Putamen (tissue), 1 donor: Measurements from ENCODE around the gene IFT80.

Experiments used
- DNase-seq: peaks from one replicate; pipeline ENCODE4 v3.0.0-alpha.2; 2016; ENCODE audit warnings: low spot score

The IFT80 gene

GRCh38 chr3:160400702-160401150 lies 1.7 kb upstream of the IFT80 start:
- DNase-seq: no peak

DNA sequence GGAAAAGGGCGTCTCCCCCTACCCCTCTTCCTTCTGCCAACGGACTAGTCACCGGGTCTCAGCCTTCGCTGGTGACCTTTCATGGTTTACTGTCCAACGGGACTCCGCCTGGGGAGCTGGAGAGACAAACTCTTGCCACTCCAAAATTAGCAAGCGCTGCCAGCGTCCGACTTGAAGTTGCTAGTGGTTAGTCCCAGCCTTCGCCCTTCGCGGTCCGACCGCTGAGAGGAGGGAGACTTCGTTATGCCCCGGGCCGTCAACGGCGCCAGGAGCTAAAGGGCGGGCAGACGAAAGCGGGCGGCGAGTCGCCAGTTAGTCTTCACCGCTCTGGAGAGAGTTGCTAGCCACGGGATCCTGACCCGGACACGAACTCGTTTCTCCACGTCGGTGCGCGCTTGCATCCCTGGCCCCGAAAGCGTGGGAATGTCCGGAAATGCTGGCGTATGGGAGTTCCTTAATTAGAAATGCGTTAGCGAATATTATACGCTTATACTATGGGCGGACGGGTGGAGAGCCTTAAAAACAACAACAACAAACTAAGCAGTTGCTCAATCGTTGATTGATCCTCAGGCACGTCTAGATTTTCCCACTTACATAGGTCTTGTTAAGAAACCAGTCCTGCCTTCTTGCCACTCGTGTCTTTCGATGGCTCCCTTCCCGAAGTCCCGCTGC lies 1.1 kb upstream of the IFT80 start:
- DNase-seq: no peak

DNA sequence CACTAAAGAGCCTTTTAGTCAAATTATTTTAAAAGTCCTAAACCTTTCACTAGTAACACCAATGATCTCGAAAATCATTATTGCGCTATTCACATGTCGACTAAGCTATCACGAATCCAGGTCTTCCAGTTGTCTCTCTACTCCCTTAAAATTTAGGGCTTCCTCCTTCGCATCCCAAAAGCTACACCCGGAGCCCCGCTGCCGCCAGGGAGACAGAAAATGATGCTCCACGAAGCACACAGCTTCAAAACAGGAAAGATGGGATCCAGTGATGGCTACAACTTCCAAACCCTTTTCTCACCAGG lies 253 bp downstream of the IFT80 start:
- DNase-seq: no peak

- DNase-seq: no peak
These were observed 3.7 kb downstream of the IFT80 start for GRCh38 chr3:160395297-160395696.

DNA sequence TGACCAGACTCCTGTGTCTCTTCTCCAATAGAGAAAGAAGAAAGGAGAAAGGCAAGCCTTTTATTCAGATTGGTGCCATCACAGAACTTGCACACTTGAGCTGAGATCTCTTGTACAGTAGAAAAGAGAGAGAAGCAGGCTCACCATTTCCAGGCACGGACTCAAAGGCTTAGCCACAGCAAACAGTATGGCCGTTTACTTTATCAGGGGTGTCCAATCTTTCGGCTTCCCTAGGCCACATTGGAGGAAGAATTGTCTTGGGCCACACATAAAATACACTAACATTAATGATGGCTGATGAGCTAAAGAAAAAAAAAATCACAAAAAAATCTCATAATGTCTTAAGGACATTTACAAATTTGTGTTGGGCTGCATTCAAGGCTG lies 5.0 kb downstream of the IFT80 start:
- no peak for DNase-seq

DNA sequence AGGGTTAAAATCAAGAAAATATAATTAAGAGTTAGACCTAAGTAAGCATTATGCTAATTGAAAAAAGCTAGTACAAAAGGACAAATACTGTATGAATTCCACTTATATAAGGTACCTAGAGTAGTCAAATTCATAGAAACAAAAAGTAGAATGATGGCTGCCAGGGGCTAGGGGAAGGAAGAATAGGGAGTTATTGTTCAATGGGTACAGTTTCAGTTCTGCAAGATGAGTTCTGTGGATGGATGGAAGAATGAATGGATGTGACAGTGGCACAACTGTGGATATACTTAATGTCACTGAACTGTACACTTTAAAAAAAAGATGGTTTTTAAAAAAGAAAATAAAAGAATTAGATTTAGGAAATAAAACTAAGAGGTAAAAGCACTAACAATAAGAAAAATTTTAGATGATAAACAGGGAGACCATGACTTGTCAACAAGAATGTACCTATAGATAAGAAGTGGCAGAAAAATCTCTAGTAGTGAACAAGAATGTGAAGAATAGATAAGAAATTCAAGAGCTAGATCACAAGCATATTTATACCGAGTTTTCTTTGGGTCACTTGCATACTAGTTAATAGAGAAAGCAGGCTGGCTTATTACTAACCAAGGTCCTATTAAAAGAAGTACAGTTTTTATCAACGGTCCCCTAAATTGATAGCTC lies 5.5 kb downstream of the IFT80 start:
- no peak for DNase-seq

GRCh38 chr3:160392798-160393197 lies 6.2 kb downstream of the IFT80 start:
- no peak for DNase-seq

- no peak for DNase-seq
These were observed 8.4 kb downstream of the IFT80 start for GRCh38 chr3:160390565-160391138.

- no peak for DNase-seq
These were observed 14.2 kb downstream of the IFT80 start for GRCh38 chr3:160384639-160385318.

DNA sequence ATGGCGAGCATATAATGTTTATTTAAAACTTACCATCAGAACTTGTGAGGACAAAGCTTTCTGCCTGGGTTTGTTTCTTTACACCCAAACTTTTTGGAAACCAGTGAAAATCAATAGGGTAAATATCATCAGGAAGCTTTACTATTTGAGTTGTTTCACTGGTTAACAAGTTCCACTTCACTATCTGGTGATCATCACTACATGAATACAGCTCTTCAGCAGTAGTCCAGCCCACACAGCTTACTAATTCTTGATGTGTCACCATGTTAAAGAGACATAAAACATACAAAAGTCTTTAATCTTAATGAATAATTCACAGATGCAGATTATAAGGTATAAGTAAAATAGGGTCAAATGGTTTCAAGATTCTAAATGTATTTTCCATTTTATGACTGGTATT lies 17.6 kb downstream of the IFT80 start:
- DNase-seq: no peak

DNA sequence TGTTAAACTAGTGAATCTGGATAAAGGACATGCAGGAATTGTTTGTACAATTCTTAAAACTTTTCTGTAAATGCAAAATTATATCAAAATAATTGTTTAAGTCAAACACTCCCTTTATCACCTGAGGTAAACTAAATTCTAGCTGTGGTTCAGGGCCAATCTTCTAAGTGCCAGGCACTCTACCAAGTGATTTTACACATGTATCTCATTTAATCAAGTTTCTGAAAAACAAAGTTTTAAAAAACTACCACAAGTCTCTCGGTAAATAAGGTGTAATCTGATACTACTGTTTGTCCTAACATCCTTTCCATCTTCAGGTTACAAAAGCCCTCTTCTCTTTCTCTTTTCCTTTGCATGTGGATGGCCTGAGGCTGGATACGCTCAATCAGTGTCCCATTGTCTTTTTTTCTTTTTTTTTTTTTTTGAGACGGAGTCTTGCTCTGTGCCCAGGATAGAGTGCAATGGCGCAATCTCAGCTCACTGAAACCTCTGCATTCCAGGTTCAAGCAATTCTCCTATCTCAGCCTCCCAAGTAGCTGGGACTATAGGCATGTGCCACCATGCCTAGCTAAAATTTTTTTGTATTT lies 19.3 kb downstream of the IFT80 start:
- DNase-seq: no peak

GRCh38 chr3:160378331-160379109 lies 20.5 kb downstream of the IFT80 start:
- DNase-seq: no peak

DNA sequence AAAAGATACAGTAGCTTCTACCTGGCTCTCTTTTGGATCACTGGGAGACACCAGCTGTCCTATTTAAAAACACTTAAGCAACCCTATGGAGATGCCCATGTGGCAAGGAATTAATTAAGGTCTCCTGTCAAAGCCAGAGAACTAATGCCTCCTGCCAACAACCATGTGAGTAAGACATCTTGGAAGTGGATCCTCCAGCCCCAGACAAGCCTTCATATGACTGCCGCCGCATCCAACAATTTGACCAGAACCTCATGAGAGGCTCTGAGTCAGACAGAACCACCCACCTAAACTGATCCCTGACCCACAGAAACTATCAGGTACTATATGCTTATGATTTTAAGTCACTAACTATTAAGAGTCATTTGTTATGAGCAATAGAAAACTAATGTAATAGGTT lies 22.3 kb downstream of the IFT80 start:
- no peak for DNase-seq

DNA sequence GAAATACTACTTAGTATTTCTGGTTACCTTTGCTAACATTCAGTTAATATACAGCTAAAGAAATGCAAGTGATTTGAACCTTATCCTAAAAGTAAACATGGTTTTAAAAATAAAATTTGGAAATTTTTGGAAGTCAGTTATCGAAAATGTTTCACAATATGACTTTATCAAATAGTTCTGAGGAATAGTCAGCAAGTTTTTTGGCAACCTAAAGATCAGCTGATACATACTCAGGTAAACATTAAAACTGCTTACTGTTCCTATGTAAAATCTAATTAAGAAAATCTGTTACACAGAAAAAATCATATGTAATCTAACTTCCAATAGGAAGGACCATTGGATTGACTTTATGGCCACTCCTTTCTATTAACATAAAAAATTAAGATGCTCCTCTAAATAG lies 24.1 kb downstream of the IFT80 start:
- DNase-seq: no peak

DNA sequence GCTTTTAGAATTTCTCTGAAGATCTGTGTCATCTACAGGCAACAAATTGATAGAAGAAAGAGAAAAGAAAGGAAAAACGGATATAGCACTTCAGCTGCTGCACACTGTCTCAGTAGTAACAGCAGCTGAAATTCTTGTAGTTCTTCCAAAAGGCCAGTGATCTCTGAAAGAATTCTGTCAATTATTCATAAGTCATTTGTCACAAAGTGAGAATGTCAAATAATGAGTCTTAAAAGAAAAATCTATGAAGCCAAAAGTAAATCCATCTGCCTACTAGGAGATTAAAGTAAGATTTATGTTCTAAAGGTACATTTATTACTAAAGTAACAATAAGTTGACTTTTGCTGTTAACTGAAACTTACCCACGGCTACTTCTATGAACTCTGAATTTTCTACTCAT lies 24.6 kb downstream of the IFT80 start:
- no peak for DNase-seq

GRCh38 chr3:160373655-160374054 lies 25.4 kb downstream of the IFT80 start:
- no peak for DNase-seq

DNA sequence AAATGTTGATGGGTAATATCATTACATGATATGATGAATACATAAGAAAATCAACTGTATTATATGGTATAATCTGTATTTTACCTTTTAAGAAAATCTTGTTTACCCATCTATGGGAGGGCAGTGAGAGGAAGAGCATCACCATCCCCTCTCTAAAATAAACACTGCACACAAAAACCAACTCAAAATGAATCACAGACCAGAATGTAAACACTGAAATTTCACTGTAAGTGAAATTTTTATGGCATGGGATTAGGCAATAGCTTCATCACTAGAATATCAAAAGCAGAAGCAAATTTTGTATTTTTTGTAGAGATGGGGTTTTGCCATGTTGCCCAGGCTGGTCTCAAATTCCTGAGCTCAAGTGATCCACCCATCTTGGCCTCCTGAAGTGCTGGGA lies 26.2 kb downstream of the IFT80 start:
- DNase-seq: no peak

GRCh38 chr3:160370987-160371857 lies 27.8 kb downstream of the IFT80 start:
- DNase-seq: no peak

DNA sequence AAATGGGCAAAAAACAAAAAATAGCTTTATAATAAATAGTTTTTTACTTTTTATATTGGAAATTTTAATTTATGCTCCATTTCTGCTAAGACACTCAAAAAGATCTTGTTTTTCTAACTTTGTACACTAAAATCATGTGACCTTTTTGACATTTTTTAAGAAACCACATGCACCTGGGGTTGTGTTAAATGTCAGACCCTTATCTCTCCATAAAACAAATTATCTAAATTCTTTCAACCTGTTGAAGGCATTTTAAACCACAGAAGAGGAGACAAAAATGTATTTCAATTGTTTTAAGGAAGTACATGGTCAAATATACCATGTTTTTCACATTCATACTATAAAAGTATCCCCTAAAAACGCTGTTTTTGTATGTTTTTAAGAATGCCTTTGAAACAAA lies 29.2 kb downstream of the IFT80 start:
- DNase-seq: no peak

DNA sequence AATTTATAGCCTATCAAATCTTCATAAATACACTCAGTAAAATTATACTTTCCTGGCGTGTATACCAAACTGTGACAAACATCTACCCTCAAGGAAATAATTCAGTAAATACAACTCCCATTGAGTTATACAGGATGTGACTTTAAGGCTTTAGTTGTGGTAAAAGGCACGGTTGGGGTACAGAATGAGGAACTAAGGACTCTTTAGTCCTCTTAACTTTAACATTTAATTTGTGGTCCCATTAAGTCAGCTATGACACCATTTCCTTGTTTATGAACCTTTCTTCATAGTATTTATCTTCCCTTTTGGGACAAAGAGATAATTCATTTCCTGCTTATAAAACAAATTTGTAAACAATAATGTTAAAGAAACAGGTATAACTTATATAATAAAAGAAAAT lies 30.2 kb downstream of the IFT80 start:
- no peak for DNase-seq

DNA sequence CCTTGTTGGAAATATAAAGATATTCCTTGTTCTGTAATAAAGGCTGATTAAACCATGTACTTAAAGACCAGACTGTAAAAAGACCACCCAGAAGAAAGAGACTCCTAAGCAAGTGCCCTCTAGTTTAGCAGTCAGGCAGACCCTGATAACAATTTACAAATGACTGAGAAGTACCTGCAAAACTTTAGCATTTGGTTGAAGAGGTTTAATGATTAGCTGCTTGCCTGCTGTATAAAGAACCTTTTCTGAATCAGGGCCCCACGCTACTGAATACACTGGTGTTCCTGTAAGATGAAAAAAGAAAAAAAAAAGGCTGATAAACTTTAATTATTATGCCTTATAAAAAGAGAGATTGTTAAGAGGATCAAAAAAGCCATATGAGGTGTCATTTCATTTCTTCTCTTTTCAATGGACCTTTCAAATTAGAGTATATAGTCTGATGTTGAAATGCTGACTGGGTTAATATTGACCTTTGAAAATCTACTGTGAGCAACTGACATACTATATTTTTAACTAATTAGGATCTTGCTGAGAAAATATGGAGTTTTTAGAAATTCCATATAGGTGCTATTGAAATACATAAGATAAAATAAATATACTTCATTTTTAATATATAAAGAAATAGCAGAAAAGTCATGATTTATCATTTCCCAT lies 33.0 kb downstream of the IFT80 start:
- no peak for DNase-seq
